ENCODE measurements around the gene PHKG1.
A peak's percentile ranks its signal among the peaks of the same experiment; 100 is the strongest.
"Not testable (repeated sequence)": the region's sequence is repeated elsewhere in the genome, so short reads cannot be mapped to it uniquely, and the experiment has no call there.

Gene PHKG1

DNA sequence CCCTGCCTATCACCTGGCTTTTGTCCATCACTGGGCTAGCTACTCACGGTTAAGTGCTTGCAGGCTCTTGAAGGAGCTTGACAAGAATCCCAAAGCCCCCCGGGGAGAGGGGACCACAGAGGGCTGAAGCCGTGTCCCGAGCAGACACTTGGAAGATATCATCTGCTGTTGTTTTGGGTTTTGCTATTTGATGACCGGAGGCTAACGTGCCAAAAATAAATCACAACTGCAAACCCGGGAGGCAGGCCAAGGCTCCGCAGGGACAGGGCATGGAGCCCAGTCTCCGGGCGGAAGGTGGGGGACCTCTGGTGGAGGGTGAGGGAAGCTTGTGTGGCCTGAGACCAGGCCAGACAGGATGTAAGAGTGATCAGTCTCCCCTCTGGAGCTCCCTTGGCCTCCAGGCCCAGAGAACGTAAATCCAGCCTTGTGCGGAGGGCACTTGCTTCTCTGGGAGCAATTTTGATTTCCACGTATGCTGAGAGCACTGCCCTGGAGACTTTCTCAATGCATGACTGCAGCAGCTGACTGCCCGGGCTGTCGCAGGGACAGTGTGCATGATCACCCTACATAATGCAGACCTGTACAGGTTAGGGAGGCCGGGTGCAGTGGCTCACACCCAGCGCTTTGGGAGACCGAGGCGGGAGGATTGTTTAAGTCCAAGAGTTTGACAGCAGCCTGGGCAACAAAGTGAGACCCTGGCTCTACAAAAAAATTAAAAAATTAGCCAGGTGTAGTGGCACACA lies at the start of gene PHKG1:
Gene PHKG1, minus strand, starts transcription at position 164 of the 743 bp plus-strand sequence. CDS start 4,011 bp downstream, outside the sequence.
- TF ChIP-seq, protein P1, sequence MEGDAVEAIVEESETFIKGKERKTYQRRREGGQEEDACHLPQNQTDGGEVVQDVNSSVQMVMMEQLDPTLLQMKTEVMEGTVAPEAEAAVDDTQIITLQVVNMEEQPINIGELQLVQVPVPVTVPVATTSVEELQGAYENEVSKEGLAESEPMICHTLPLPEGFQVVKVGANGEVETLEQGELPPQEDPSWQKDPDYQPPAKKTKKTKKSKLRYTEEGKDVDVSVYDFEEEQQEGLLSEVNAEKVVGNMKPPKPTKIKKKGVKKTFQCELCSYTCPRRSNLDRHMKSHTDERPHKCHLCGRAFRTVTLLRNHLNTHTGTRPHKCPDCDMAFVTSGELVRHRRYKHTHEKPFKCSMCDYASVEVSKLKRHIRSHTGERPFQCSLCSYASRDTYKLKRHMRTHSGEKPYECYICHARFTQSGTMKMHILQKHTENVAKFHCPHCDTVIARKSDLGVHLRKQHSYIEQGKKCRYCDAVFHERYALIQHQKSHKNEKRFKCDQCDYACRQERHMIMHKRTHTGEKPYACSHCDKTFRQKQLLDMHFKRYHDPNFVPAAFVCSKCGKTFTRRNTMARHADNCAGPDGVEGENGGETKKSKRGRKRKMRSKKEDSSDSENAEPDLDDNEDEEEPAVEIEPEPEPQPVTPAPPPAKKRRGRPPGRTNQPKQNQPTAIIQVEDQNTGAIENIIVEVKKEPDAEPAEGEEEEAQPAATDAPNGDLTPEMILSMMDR (conservative IDR thresholded peaks at IDR 0.05; ENCODE audit: control insufficient read depth, insufficient read depth, low read depth, low read length) = peak; percentile 58
- no peak within 1 kb of the TSS for H3K4me3 ChIP-seq (ENCODE audit: control insufficient read depth, low read depth, low read length)
- DNase-seq (ENCODE audit: low read depth) = peak; percentile 91

GRCh38 chr7:56131062-56131461 lies 38.3 kb upstream of the PHKG1 start:
- H3K4me3 ChIP-seq (ENCODE audit: control insufficient read depth, low read depth, low read length); DNase-seq (ENCODE audit: low read depth): not testable (repeated sequence)

DNA sequence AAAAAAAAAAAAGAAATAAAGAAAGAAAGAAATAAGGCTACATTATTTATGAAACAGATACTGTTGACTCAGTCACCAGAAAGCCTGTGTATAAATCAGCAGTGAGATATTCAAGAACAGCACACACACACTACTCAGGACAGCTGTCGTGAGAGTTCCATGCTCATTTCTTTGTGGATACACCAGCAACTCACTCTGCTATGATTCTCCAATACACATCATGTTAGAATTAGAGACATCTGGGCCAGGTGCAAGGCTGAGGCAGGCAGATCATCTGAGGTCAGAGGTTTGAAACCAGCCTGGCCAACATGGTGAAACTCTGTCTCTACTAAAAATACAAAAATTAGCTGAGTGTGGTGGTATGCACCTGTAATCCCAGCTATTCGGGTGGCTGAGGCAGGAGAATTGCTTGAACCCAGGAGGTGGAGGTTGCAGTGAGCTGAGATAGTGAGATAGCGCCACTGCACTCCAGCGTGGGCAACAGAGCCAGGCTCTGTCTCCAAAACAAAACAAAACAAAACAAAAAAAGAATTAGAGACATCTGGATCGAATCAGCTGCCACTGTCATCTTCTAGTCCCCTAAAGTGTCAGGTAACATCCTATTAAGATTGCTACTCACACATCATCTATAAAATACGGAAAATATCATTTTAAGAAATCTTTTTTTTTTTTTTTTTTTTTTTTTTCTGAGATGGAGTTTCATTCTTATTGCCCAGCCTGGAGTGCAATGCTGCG lies 34.7 kb upstream of the PHKG1 start:
- no peak for DNase-seq (ENCODE audit: low read depth)
- TF ChIP-seq, protein P1 (conservative IDR thresholded peaks at IDR 0.05; ENCODE audit: control insufficient read depth, insufficient read depth, low read depth, low read length) = no peak
- no peak overlapping the region for H3K4me3 ChIP-seq (ENCODE audit: control insufficient read depth, low read depth, low read length)

- H3K4me3 ChIP-seq (ENCODE audit: control insufficient read depth, low read depth, low read length) = no peak overlapping the region
- TF ChIP-seq, protein P1 (conservative IDR thresholded peaks at IDR 0.05; ENCODE audit: control insufficient read depth, insufficient read depth, low read depth, low read length) = no peak
- no peak for DNase-seq (ENCODE audit: low read depth)
Observed at GRCh38 chr7:56125831-56126230, 33.1 kb upstream of the PHKG1 start.

DNA sequence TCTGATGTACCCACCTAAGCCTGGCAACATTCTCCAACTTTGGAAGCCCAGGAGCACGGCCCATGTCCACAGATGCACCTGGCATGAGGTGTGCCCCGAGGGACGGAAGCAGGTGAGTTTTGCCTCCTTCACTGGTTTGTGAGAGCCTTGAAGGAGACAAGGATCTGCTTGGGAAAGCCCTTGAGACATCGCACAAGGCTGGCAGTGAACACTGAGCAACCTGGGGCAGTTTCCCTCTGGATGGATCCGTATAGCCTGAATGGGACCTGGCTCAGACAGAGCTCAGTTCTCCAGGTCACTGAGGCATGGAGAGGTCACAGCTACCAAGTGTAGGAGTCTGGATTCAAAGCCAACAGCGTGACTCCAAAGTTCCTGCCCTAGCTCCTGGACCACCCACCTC lies 32.2 kb upstream of the PHKG1 start:
- H3K4me3 ChIP-seq (ENCODE audit: control insufficient read depth, low read depth, low read length) = no peak overlapping the region
- TF ChIP-seq, protein P1 (conservative IDR thresholded peaks at IDR 0.05; ENCODE audit: control insufficient read depth, insufficient read depth, low read depth, low read length) = no peak
- DNase-seq (ENCODE audit: low read depth) = no peak

DNA sequence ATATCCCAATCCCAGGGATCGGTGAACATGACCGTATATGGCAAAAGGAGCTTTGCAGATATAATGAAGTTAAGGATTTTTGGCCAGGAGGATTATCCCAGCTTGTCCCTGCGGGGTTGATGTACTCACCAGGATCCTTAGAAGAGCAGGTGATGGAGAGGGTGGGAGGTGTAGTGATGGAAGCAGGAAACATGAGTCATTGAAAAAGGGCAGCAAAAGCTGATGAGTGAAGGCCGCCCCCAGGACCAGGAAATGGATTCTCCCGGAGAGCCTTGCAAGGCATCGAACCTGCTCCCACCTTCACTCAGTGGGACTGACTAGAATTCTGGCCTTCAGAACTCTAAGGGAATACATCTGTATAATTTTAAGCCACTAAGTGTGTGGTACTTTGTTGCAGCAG lies 28.7 kb upstream of the PHKG1 start:
- no peak overlapping the region for H3K4me3 ChIP-seq (ENCODE audit: control insufficient read depth, low read depth, low read length)
- DNase-seq (ENCODE audit: low read depth) = no peak
- TF ChIP-seq, protein P1 (conservative IDR thresholded peaks at IDR 0.05; ENCODE audit: control insufficient read depth, insufficient read depth, low read depth, low read length) = no peak

DNA sequence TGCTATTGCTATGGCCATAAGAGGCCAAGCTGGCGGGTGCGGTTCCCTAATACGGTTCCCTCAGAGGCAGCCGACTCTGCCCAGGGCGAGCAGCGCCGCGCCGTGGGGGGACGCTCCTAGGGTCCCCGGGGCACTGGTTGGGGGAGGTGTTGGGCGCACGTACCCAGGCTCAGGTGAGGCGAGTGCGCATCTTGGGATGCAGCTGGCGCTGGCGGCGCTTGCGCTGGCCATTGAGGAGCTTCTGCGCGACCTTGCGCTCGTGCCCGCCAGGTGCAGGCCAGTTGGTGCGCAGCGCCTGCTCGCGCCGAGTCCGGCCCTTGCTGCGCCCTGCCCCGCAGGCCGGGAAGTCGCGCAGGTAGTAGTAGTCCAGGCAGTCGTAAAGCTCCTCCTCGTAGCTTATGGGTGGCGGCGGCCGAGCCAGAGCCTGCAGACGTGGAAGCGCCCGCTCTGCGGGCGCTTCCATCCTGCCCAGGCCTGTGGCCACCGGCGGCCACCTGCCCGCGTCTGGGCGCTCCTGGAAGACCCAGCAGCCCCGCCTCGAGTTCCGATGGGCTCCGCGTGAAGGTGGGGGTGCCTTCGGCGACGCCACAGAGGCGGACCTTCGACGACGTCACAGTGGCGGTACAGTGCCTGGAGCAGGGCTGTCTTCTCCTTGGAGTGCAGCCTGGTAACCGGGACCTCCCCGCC lies 23.2 kb upstream of the PHKG1 start, which contains the start of gene NUPR2:
Gene NUPR2, minus strand, starts transcription at position 566 of the 687 bp plus-strand sequence. Its CDS starts 103 bp downstream, at position 463.
- no peak for DNase-seq (ENCODE audit: low read depth)
- no peak within 1 kb of the TSS for H3K4me3 ChIP-seq (ENCODE audit: control insufficient read depth, low read depth, low read length)
- TF ChIP-seq, protein P1 (conservative IDR thresholded peaks at IDR 0.05; ENCODE audit: control insufficient read depth, insufficient read depth, low read depth, low read length) = no peak

DNA sequence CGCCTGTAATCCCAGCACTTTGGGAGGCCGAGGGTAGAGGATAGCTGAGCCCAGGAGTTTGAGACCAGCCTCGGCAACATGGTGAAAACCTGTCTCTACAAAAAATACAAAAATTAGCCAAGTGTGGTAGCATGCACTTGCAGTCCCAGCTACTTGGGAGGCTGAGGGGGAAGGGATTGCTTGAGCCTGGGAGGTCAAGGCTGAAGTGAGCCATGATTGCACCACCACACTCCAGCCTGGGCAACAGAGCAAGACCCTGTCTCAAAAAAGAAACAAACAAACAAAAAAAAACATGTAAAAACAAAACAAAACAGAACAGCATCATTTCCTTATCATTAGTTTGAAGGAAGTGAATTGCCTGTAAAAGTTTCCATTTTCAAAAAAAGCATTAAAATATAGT lies 19.5 kb upstream of the PHKG1 start:
- H3K4me3 ChIP-seq (ENCODE audit: control insufficient read depth, low read depth, low read length); DNase-seq (ENCODE audit: low read depth): not testable (repeated sequence)
